ENCODE data around the gene RAB40AL. TPM values are rescaled to one million over a fixed set of nuclear protein-coding genes. Genes with fewer than 3 reads are reported as not detected.
"Not testable (repeated sequence)": the region's sequence is repeated elsewhere in the genome, so short reads cannot be mapped to it uniquely, and the experiment has no call there.

Gene RAB40AL
- total RNA-seq, 1 donor from 2014 or later: 1.1 TPM

DNA sequence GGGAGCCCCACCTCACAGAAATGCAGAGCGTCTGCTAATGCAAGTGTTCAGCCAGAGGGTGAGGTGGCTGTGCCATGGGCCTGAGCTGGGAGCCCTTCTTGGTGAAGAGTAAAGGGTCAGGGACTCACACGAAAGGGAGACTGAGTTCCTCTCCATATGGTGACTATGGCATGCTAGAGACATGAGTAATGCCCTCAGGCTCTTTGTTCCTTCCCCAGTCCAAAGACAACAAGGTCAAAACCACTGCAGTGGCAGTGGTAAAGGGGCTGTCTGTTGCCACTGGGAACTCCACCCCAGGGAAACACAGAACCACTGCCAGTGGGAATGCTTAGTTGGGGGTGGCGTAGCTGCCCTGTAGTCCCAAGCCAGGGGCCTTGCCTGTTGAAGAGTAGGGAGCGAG lies 22.4 kb downstream of the RAB40AL start:
- Mint-ChIP-seq H3K9me3 (ENCODE audit: low read depth) (peaks cover 20% of the 10 kb centered on the region), H3K27me3 (no peaks in the 10 kb centered on the region), H3K4me3 (ENCODE audit: low read depth) (no peak overlapping the region), H3K27ac (no peak overlapping the region), H3K36me3 (ENCODE audit: insufficient read depth) (no peaks in the 10 kb centered on the region), H3K4me1 (ENCODE audit: low read depth) (no peaks in the 10 kb centered on the region)
- no peak for DNase-seq (ENCODE audit: low spot score, unreplicated experiment)
- no peak for TF ChIP-seq CTCF (IDR thresholded peaks at IDR 0.05; ENCODE audit: unreplicated experiment)

- Mint-ChIP-seq H3K27ac (no peak overlapping the region), H3K4me1 (ENCODE audit: low read depth) (peaks cover 2% of the 10 kb centered on the region), H3K9me3 (ENCODE audit: low read depth) (peaks cover 14% of the 10 kb centered on the region), H3K36me3 (ENCODE audit: insufficient read depth) (peaks cover 2% of the 10 kb centered on the region), H3K4me3 (ENCODE audit: low read depth) (no peak overlapping the region), H3K27me3 (no peaks in the 10 kb centered on the region)
- no peak for DNase-seq (ENCODE audit: low spot score, unreplicated experiment)
- TF ChIP-seq CTCF (IDR thresholded peaks at IDR 0.05; ENCODE audit: unreplicated experiment): no peak
Measured at GRCh38 chrX:102963955-102964354, 26.9 kb downstream of the RAB40AL start.

- H3K27ac Mint-ChIP-seq: no peak overlapping the region
- no peaks in the 10 kb centered on the region for H3K27me3 Mint-ChIP-seq
- peaks cover 3% of the 10 kb centered on the region for H3K36me3 Mint-ChIP-seq (ENCODE audit: insufficient read depth)
- no peak for TF ChIP-seq CTCF (IDR thresholded peaks at IDR 0.05; ENCODE audit: unreplicated experiment)
- H3K4me1 Mint-ChIP-seq (ENCODE audit: low read depth): peaks cover 2% of the 10 kb centered on the region
- H3K9me3 Mint-ChIP-seq (ENCODE audit: low read depth): peaks cover 16% of the 10 kb centered on the region
- no peak overlapping the region for H3K4me3 Mint-ChIP-seq (ENCODE audit: low read depth)
- no peak for DNase-seq (ENCODE audit: low spot score, unreplicated experiment)
Measured at GRCh38 chrX:102964940-102965339, 27.9 kb downstream of the RAB40AL start.

- peaks cover 2% of the 10 kb centered on the region for H3K4me1 Mint-ChIP-seq (ENCODE audit: low read depth)
- DNase-seq (ENCODE audit: low spot score, unreplicated experiment): no peak
- no peak overlapping the region for H3K27ac Mint-ChIP-seq
- no peak for TF ChIP-seq CTCF (IDR thresholded peaks at IDR 0.05; ENCODE audit: unreplicated experiment)
- peaks cover 28% of the 10 kb centered on the region for H3K9me3 Mint-ChIP-seq (ENCODE audit: low read depth)
- H3K4me3 Mint-ChIP-seq (ENCODE audit: low read depth): no peak overlapping the region
- no peaks in the 10 kb centered on the region for H3K27me3 Mint-ChIP-seq
- peaks cover 5% of the 10 kb centered on the region for H3K36me3 Mint-ChIP-seq (ENCODE audit: insufficient read depth)
Measured at GRCh38 chrX:102966701-102967100, 29.6 kb downstream of the RAB40AL start.

DNA sequence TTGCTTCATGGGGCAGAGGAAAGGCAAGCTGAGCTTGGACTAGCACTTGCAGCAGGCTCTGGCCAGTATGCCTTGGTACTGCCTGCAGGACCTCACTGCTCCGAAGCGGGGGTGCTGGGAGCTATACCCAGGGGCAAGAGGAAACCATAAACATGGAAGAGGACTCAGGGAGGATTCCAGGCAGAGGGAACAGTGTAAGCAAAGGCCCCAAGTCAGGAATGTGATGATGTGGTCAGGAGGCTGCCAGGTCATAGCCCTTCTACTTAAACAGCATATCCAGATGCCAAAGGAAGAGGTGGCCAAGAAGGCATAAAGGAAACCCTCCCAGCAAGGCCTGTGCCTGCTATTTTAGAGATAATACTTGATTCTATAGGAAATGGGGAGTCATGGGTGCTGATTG lies 31.1 kb downstream of the RAB40AL start:
- H3K4me1 Mint-ChIP-seq (ENCODE audit: low read depth): peaks cover 2% of the 10 kb centered on the region
- no peak overlapping the region for H3K27ac Mint-ChIP-seq
- peaks cover 32% of the 10 kb centered on the region for H3K9me3 Mint-ChIP-seq (ENCODE audit: low read depth)
- TF ChIP-seq CTCF (IDR thresholded peaks at IDR 0.05; ENCODE audit: unreplicated experiment): no peak
- no peak overlapping the region for H3K4me3 Mint-ChIP-seq (ENCODE audit: low read depth)
- no peak for DNase-seq (ENCODE audit: low spot score, unreplicated experiment)
- H3K27me3 Mint-ChIP-seq: no peaks in the 10 kb centered on the region
- peaks cover 5% of the 10 kb centered on the region for H3K36me3 Mint-ChIP-seq (ENCODE audit: insufficient read depth)

GRCh38 chrX:102971536-102971935 lies 34.5 kb downstream of the RAB40AL start:
- not testable (repeated sequence) for H3K27me3 Mint-ChIP-seq; H3K4me3 Mint-ChIP-seq (ENCODE audit: low read depth); H3K36me3 Mint-ChIP-seq (ENCODE audit: insufficient read depth); DNase-seq (ENCODE audit: low spot score, unreplicated experiment); H3K27ac Mint-ChIP-seq; H3K4me1 Mint-ChIP-seq (ENCODE audit: low read depth)
- H3K9me3 Mint-ChIP-seq (ENCODE audit: low read depth): peaks cover 49% of the 10 kb centered on the region
